Measurements from ENCODE around the gene ZNF737.

DNA sequence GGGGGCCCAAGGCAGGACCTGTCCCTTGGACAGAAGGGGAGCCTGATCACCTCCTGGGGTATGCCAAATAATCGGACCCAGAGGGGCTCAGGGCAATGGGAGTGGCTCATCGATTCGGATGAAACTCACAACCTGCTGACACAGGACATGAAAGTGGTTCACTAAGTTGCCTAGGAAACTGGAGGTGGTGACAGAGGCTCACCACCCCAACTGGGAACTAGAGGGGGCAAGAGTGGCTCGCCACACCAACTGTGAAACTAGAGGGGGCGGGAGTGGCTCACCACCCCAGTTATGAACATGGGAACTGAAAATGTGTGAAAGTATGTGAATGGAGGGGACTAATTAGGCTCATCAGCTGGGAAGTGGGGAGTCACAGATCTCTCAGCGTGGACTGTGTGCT is 46.3 kb upstream of the ZNF737 start:
- TF ChIP-seq, protein P1, sequence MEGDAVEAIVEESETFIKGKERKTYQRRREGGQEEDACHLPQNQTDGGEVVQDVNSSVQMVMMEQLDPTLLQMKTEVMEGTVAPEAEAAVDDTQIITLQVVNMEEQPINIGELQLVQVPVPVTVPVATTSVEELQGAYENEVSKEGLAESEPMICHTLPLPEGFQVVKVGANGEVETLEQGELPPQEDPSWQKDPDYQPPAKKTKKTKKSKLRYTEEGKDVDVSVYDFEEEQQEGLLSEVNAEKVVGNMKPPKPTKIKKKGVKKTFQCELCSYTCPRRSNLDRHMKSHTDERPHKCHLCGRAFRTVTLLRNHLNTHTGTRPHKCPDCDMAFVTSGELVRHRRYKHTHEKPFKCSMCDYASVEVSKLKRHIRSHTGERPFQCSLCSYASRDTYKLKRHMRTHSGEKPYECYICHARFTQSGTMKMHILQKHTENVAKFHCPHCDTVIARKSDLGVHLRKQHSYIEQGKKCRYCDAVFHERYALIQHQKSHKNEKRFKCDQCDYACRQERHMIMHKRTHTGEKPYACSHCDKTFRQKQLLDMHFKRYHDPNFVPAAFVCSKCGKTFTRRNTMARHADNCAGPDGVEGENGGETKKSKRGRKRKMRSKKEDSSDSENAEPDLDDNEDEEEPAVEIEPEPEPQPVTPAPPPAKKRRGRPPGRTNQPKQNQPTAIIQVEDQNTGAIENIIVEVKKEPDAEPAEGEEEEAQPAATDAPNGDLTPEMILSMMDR (IDR thresholded peaks at IDR 0.05) = no peak
- TF ChIP-seq FOXK1 (CRISPR knock-in tag; IDR thresholded peaks at IDR 0.05) (no peak), PRRX2 (CRISPR knock-in tag; IDR thresholded peaks at IDR 0.05) (no peak), NR3C1 (CRISPR knock-in tag; conservative IDR thresholded peaks at IDR 0.05; ENCODE audit: low read depth) (no peak)
- TF ChIP-seq, protein P2, sequence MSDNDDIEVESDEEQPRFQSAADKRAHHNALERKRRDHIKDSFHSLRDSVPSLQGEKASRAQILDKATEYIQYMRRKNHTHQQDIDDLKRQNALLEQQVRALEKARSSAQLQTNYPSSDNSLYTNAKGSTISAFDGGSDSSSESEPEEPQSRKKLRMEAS (CRISPR knock-in tag; IDR thresholded peaks at IDR 0.05) = no peak

All from WTC11 (cell line).